ENCODE data around the gene CHMP5.
A peak's percentile ranks its signal among the peaks of the same experiment; 100 is the strongest.
"Not testable (repeated sequence)": the region's sequence is repeated elsewhere in the genome, so short reads cannot be mapped to it uniquely, and the experiment has no call there.

Gene CHMP5

GRCh38 chr9:33311953-33312352 lies 47.1 kb downstream of the CHMP5 start:
- no peak for DNase-seq

DNA sequence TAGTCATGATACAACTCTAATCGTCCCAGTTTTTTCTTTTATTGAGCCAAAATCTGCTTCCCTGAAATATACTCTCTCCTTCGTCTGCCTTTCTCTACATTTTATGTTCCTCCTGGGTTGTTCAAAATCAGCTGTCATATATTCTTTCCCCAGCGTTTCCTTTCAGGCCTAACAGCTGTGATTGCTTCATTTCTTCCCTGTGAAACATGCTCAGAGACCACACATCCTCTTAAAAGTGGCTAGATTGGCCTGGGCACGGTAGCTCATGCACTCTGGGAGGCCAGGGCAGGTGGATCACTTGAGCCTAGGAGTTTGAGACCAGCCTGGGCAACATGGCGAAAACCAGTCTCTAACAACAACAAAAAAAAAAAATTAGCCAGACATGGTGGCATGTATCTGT lies 50.5 kb downstream of the CHMP5 start:
- DNase-seq = no peak

DNA sequence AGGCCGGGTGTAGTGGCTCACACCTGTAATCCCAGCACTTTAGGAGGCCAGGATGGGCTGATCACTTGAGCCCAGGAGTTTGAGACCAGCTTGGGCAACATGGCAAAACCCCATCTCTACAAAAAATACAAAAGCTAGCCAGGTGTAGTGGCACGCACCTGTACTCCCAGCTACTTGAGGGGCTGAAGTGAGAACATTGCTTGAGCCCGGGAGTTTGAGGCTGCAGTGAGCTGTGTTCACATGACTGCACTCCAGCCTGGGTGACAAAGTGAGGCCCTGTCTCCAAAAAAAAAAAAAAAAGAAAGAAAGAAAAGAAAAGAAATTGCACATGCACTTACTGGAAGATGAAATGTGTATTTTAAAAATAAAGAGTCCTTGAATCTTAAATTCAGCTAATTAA lies 52.3 kb downstream of the CHMP5 start:
- DNase-seq = not testable (repeated sequence)

GRCh38 chr9:33318225-33318624 lies 53.4 kb downstream of the CHMP5 start:
- no peak for DNase-seq

GRCh38 chr9:33318781-33319180 lies 53.9 kb downstream of the CHMP5 start:
- peak in 3 of 58 donors; percentile 1 to 8 (median 6) for DNase-seq

DNA sequence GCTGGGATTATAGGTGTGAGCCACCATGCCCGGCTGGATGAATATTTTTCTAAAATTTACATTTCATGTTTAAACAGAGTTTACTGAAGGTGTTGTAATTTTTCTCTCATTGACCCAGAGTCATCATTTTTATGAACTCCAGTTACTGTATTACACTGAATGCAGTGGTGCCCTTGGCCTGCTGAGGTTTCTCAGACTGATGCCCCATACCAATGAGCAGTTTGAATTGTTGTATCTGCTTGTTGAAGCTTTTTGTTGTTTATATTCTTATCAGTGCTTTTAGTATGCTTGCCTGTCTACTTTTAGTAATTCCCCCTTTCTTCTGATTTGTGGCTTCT lies 55.4 kb downstream of the CHMP5 start:
- DNase-seq = no peak

DNA sequence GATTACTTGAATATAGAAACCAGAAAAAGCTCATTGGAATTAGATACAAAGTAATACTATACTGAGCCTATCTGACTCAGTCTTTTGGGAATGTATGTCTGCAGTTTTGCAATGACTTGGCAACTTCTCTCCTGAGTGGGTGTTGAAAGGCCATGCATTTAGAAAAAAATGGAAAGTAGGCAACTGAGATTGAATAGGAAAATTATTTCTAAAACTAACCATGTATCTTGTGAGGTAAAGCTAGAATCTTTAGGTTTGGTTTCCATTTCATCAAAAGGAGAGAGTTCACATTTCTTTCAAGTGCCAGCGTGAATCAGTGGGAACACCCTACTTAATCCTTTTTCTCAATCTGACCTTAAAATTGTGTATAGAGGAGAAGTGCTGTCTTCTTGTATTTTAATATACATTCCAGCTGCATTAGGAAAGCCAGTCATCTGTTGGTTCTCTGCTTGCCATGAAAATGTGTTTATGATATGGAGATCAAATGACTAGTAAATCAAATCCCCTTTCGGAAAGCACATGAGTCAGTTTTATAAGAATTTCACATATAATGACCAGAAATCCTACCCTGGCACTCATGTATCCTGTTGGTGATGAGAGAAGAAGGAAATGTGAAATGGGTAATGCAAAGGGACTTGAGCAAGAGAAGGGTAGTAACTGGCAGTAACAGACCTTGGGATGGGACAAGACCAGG lies 55.9 kb downstream of the CHMP5 start:
- DNase-seq = peak in 4 of 58 donors; percentile 1 to 36 (median 7)

DNA sequence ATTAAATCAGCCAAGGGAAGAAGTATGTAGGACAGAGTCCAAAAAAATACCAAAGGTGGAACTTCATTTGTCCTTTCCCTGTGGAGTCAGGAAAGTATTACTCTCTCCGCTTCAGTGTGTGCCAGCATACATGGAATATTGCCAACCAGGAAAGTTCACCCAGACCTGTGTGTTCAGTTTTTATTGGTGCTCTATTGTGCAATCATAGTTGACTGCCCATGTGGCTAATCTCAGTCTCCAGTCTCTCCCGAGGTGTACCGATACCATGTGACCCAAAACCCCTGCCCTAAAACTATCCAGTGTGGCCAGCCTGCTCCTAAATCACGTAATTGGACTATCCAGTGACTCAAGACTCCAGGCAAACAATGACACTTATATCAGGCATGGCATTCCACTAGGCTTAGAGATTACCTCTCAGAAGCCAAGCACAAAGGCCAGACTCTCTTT lies 64.3 kb downstream of the CHMP5 start:
- DNase-seq = no peak

DNA sequence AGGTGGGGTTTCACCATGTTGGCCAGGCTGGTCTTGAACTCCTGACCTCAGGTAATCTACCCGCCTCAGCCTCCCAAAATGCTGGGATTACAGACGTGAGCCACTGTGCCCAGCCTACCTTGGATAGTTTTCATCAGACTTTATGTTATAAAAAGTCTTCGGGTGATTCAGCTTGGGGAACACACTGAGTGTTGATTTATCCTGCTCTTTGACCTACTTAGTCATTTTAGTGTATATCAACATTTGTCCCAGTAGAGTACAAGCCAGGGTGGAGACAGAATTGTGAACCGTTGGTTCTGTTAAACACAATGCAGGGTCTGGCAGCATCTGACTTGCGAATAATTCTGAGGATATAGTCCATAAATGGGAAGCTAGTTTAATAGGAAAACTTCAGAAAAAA lies 65.1 kb downstream of the CHMP5 start:
- no peak for DNase-seq

DNA sequence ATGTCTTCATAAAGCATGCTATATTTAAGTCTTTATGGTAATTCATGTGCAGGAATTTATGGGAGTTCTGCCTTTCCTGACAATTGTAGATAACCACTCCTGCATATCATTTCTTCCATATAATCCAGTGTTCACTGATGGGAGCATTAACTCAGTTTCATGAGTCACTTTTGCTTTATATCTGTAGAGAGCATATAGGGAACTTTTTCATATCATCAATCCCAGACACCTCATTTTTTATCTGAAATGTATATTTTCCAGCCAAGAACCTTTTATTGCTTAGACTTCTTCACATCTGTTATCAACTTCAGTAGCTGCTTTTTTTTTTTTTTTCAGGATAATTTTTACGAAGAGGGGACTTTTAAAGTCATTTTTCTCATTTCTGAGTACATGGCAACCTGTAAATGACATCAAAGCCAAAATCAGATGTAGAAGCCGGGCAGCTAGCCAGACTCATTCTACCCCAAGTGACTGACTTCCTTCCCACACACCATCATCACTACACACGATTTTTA lies 66.6 kb downstream of the CHMP5 start:
- DNase-seq = no peak

Data from anterior cingulate cortex (tissue), 58 donors.